Calu3 (cell line): Measurements from ENCODE around the gene CXCR1. TPM values are rescaled to one million over a fixed set of nuclear protein-coding genes. Genes with fewer than 3 reads are reported as not detected.
"Not testable (repeated sequence)": the region's sequence is repeated elsewhere in the genome, so short reads cannot be mapped to it uniquely, and the experiment has no call there.

ENCODE experiments used
- BruUV-seq: library from RNA; stranded (reverse); fragments of 400-500 nt; replicated peaks from 2 replicates; lab custom pipeline; 2021; lab: Mats Ljungman, UMichigan
- CTCF ChIA-PET: fragments of 300-600 bp; sonication (Branson Sonifier 250); formaldehyde crosslinking; loops from one replicate; lab custom pipeline; 2022; ENCODE audit warnings: antibody characterized with exemption; lab: Charles Lee
- DNase-seq: peaks from one replicate; pipeline ENCODE4 v3.0.0; 2022
- H3K27ac Mint-ChIP-seq: one replicate; pipeline ENCODE4 v1.8.0; 2022; ENCODE audit warnings: mixed read lengths; ENCODE audit not compliant: unreplicated experiment
- H3K27me3 Mint-ChIP-seq: one replicate; pipeline ENCODE4 v1.8.0; 2022; ENCODE audit warnings: mixed read lengths; ENCODE audit not compliant: unreplicated experiment
- H3K36me3 Mint-ChIP-seq: one replicate; pipeline ENCODE4 v1.8.0; 2022; ENCODE audit warnings: mild to moderate bottlenecking, moderate library complexity, mixed read lengths; ENCODE audit not compliant: insufficient read depth, unreplicated experiment
- H3K4me1 Mint-ChIP-seq: one replicate; pipeline ENCODE4 v1.8.0; 2022; ENCODE audit warnings: mild to moderate bottlenecking, low read depth, mixed read lengths; ENCODE audit not compliant: unreplicated experiment
- H3K4me3 Mint-ChIP-seq: one replicate; pipeline ENCODE4 v1.8.0; 2022; ENCODE audit warnings: mild to moderate bottlenecking, low read depth, moderate library complexity, mixed read lengths; ENCODE audit not compliant: unreplicated experiment
- H3K9me3 Mint-ChIP-seq: one replicate; pipeline ENCODE4 v1.8.0; 2022; ENCODE audit warnings: low read depth, mixed read lengths; ENCODE audit not compliant: unreplicated experiment
- CTCF ChIP-seq: fragments of 200-600 bp; IDR thresholded peaks from one replicate; pipeline ENCODE4 v1.8.0; 2022; ENCODE audit warnings: antibody characterized with exemption; ENCODE audit not compliant: unreplicated experiment
- intact Hi-C: fragments of 100-400 bp; cut with micrococcal nuclease; formaldehyde crosslinking; loops from one replicate; pipeline ENCODE4 v1.10.0; 2022; ENCODE audit not compliant: unreplicated experiment
- total RNA-seq: library from RNA; stranded (reverse); gene quantifications from 2 replicates; pipeline ENCODE4 v1.2.3, GENCODE V29; 2022

Gene CXCR1
- total RNA-seq, 1 experiment from 2014 or later: not detected

- CTCF ChIA-PET: no interaction called here
- no peak for TF ChIP-seq CTCF
- intact Hi-C loops: no loop called here
Measured at GRCh38 chr2:218172845-218173244, 6.1 kb upstream of the CXCR1 start.

GRCh38 chr2:218171744-218172143, 5.0 kb upstream of the CXCR1 start:
- BruUV-seq, intact Hi-C loops, H3K9me3 Mint-ChIP-seq, H3K27ac Mint-ChIP-seq, H3K4me3 Mint-ChIP-seq, CTCF ChIA-PET, H3K36me3 Mint-ChIP-seq, DNase-seq: not testable (repeated sequence)
- H3K27me3 Mint-ChIP-seq: peaks cover 44% of the 10 kb centered on the region
- peaks cover 15% of the 10 kb centered on the region for H3K4me1 Mint-ChIP-seq

More at GRCh38 chr2:218172845-218173244, 6.1 kb upstream of the CXCR1 start:
- Mint-ChIP-seq H3K4me1 (peaks cover 15% of the 10 kb centered on the region), H3K27ac (no peak overlapping the region), H3K9me3 (no peaks in the 10 kb centered on the region), H3K4me3 (no peak overlapping the region), H3K27me3 (peaks cover 35% of the 10 kb centered on the region), H3K36me3 (no peaks in the 10 kb centered on the region)
- no peak for DNase-seq
- no TSS peak for BruUV-seq

- CTCF ChIA-PET: no interaction called here
- DNase-seq: no peak
- Mint-ChIP-seq H3K27ac (no peak overlapping the region), H3K9me3 (no peaks in the 10 kb centered on the region), H3K4me1 (peaks cover 15% of the 10 kb centered on the region), H3K27me3 (peaks cover 62% of the 10 kb centered on the region), H3K36me3 (no peaks in the 10 kb centered on the region), H3K4me3 (no peak overlapping the region)
- intact Hi-C loops: no loop called here
- no peak for TF ChIP-seq CTCF
- no TSS peak for BruUV-seq
Measured at GRCh38 chr2:218169757-218170546, 3.2 kb upstream of the CXCR1 start.

GRCh38 chr2:218168635-218169462, 2.1 kb upstream of the CXCR1 start:
- no TSS peak for BruUV-seq
- CTCF ChIA-PET: no interaction called here
- peak; percentile 74 for DNase-seq
- Mint-ChIP-seq H3K27me3 (peaks cover 73% of the 10 kb centered on the region), H3K27ac (no peak overlapping the region), H3K9me3 (no peaks in the 10 kb centered on the region), H3K36me3 (no peaks in the 10 kb centered on the region), H3K4me1 (peaks cover 15% of the 10 kb centered on the region), H3K4me3 (no peak overlapping the region)
- intact Hi-C loops: no loop called here
- peak; percentile 86 for TF ChIP-seq CTCF
